GM12874 (cell line): Measurements from ENCODE around the gene HOXD3.

Experiments used
- CTCF ChIP-seq: IDR thresholded peaks from 2 replicates; pipeline ENCODE4 v1.5.1; 2011; ENCODE audit warnings: low read depth, mild to moderate bottlenecking, control low read depth, low read length, moderate library complexity; ENCODE audit not compliant: insufficient read depth

HOXD3 gene

GRCh38 chr2:176187899-176188773, 31.0 kb downstream of the HOXD3 start, which contains the start of gene HOXD1:
Gene HOXD1 (plus strand): TSS chr2:176188668. CDS start chr2:176188802, 134 bp downstream.
- no peak for TF ChIP-seq CTCF

DNA sequence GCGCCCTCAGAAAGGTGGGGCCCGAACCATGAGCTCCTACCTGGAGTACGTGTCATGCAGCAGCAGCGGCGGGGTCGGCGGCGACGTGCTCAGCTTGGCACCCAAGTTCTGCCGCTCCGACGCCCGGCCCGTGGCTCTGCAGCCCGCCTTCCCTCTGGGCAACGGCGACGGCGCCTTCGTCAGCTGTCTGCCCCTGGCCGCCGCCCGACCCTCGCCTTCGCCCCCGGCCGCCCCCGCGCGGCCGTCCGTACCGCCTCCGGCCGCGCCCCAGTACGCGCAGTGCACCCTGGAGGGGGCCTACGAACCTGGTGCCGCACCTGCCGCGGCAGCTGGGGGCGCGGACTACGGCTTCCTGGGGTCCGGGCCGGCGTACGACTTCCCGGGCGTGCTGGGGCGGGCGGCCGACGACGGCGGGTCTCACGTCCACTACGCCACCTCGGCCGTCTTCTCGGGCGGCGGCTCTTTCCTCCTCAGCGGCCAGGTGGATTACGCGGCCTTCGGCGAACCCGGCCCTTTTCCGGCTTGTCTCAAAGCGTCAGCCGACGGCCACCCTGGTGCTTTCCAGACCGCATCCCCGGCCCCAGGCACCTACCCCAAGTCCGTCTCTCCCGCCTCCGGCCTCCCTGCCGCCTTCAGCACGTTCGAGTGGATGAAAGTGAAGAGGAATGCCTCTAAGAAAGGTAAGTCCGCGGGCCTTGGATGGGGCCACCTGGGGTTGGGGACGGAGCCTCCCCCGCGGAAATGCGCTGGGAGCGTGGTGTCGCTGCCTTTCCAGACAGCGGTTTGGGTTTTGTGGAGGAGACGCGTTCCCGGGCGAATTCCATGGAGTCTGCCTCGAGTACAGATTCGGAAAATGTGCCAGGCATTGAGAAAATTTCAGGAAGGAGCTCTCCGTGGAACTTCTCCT, 31.9 kb downstream of the HOXD3 start:
- TF ChIP-seq CTCF = no peak

GRCh38 chr2:176189681-176190641, 32.9 kb downstream of the HOXD3 start:
- TF ChIP-seq CTCF = no peak

GRCh38 chr2:176192351-176192750, 35.2 kb downstream of the HOXD3 start:
- no peak for TF ChIP-seq CTCF

DNA sequence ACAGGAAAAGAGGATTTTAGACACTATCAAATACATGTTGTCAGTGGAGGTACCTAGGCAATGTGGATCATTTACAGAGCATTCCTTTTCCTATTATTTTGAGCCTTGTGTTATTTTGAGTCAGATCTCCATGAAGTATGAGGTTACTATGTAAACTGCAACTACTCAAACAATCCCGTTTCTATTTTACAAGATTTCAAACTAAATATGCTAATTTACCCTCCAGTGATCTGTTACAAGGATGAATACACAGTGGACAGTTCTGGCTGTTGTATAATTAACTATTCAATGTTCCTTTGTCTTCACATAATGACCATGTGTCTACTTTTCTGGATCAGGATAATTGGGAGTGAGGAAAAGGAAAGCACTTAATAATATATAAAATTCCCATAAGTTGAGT, 35.9 kb downstream of the HOXD3 start:
- no peak for TF ChIP-seq CTCF

GRCh38 chr2:176199902-176200301, 42.8 kb downstream of the HOXD3 start:
- TF ChIP-seq CTCF = no peak
